Bone marrow (tissue), 2 donors: ENCODE measurements around the gene TIMM10.

Experiments
- DNase-seq, 2 donors: peaks; one replicate each; lab custom pipeline; 2025; lab: John Stamatoyannopoulos, UW

TIMM10 gene

DNA sequence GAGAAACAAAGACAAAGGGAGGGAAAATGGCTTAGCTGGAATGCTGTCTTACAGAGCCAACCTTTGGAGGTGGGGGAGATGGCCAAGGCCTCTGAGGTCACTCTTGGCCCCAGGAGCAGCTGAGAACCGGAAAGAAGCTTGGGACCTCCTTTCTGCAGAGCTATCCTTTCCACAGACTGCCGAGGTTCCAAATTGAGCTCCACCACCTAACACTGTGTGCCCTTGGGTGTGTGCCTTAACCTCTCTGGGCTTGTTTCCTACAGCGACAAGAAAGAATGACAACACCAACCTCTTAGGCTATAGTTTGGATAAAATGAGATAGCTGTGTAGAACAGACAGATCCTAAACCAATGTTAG is 47.0 kb downstream of the TIMM10 start:
- no peak for DNase-seq

DNA sequence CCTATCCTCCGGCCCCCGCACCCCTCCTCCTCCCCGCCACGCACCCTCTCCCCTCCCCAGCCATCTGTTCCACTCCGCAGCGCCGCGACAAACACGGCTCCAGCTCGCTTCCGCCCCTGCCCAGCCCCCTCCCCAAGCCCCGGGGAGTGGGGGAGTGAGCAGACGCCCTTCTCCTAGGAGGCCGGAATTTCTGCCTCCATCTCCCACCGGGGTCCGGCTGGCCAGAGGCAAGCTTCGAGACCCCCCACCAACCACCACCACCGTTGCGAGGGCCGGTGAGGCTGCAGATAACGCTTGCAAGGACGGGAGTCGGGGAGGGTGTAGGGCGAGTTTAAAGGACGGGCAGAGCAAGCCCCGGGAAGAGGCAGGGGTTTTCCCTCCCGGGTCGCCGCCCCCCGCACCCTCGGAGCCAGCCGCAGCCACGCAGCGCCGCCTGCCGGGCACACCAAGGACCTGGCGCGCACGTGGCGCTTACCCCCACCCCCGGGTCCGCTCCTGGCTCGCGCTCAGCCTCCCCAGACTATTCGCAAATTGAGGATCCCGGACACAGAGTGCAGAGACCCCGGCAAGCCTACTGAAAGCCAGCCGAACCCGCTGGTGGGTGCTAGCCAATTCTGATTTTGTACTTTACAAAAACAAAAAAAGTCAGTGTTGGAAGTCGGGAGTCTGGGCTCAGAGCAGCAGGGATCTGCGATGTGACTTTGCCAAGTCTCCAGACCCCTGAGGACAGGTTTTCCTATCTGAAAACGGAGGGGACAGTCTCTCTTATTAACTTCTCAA is 47.6 kb downstream of the TIMM10 start:
- DNase-seq: peak; percentile 7 to 30

DNA sequence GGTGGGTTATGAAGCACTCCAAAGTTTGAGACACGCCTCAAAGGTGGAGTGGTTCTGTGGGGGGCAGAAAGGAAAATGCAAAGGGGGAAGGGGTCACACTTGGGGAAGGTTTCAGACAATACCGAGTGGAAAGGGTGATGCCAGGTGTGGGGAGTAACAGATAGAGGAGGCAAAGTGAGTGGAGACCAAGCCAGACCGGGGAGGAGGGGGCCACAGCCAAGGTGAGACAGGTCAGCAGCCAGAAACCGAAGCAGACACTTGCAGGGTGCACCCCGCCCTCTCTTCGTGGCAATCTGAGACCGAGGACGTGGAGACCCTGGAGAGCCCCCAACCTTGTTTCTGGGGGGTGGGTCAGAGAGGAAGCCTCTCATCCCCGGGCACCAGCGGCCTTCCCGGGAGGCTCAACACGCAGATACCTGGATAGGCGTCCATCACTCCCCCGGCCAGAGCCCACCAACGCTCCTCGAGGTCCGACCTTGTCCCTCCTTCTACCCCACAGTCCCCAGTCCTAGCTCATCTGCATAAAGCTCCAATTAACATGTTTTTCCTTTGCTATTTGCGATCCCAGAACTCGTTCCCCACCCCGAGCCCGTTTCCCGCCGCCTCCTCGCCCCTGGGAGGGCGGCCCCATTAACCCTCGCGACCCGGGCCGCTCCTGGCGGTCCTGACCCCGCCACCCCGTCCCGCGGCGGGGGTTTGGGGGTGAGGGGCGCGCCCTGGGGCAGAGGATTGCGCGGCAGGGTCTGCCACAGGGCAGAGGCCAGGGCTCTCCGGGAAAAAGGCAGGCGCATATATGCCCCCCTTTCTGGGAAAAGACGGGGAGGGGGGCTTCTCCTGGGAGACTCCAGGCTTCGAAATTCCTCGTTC is 48.4 kb downstream of the TIMM10 start:
- no peak for DNase-seq

DNA sequence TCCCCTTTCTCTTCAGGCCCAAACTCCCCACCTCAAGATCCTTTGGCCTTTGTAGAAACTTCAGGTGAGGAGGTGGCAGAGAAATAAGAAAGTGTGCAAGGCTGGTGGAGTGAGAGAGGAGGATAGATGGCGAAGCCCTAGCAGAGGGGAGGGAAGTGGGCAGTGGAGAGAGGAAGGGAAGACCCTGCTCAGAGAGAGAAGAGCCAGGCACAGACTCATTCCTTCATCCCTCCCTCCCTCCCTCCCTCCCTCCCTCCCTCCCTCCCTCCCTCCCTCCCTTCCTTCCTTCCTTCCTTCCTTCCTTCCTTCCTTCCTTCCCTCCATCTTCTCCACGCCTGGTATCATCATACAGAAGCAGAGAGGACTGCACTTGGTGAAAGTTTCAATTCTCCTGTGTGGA is 49.2 kb downstream of the TIMM10 start:
- DNase-seq: no peak

DNA sequence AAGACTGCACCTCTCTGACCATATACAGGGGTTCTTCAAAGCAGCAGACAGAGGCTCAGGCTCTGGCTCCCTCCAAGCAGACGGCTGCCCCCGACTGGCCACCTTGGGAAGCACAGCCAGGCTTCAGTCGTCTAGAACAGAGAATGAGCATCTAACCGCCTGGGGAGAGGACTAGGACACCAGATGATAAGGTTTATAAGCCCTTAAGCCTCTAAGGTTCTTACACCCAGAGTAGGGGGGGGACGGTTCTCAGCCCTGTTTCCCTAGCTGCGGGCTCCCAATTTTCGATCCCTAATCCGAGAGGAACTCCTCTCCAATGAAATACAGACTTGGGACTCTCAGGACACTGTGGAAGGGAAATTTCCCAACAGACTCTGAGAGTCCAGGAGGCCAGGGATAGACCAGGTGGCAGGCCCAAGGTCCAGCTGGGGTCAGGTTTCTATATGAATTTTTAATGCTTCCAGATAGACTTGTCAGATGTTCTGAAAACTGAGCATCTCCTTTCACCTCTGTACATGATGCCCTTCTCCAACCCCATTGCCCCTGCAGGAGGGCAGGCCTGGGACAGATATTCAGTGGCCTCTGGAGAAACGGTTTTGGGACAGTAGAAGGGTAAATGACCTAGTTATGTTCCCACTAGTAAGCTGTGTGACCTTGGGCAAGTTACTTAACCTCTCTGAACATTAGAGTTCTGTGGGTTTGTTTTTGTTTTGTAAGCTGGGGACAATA is 50.0 kb downstream of the TIMM10 start:
- DNase-seq: peak; percentile 17 to 52

DNA sequence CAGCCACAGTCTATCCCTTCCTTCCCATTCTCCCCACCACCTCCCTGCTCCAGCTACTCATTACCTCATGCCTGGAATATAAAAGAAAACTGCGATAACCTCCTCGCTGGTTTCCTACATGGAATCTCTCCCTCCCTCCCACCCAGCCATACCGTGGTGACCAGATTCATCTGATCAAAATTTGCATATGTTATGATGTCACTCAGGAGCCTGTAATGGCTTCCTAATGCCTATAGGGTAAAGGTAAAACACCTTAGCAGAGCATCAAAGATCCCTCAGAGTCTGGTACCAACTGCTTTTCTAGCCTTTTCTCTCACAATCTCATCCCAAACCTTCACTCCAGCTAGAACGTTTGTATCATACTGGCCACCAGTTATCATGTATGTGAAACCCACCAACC is 50.6 kb downstream of the TIMM10 start:
- DNase-seq: no peak

DNA sequence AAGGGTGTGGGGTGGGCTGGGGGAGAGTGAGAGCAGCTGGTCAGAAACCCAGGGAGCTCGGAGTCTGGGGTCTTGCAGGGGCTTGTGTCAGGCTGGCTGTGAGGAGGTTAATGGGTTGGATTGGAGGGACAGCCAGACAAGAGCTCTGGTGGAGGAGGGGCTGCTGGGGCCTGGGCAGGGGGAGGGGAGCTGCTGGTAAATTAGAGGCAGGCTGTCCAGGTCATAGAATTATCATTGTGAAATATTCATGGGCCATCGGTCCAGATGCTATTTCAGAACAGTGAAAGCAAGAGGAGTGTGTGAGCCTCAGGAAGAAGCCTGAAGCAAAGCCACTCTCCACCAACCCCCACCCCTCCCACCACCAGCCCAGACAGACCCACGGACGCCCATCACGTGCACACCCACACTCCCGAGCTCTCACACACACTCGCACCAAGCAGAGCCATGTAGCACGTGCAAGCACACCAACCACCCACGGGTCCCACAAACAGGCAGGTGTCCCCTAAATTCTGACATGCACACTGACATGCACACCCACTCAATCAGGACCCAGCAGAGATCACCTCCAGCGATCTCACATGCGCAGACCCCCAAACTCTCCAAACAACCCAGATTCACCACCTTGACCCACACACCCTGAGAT is 51.4 kb downstream of the TIMM10 start:
- no peak for DNase-seq
